ENCODE results near the gene CDK5. TPM values are rescaled to one million over a fixed set of nuclear protein-coding genes. Genes with fewer than 3 reads are reported as not detected.

The CDK5 gene
- total and polyA plus RNA-seq, 2 donors (not counting 1 experiment from before 2014, with no cell fraction given): 8.2 to 8.4 TPM

DNA sequence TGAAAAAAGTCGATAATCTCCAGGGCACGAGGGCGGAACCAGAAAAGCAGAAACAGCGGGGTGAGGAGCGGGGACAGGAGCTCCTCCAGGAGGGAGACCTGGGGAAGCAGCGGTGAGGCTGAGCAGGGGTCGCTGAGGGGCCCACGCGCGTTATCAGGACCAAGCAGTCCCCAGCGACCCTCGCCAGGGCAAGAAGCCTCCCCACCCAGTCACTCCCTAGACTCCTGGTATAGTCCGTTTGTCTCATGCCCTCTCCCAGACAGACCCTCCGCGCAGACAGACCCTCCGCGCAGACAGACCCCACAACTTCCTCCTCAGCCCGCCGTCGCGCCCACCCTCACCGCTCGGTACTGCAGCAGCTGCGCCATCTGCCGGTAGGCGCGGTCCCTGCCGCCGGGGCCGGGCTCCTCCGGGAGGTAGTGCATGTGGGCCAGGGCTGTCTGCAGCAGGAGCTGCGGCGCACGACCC lies 39.7 kb downstream of the CDK5 start:
- Histone ChIP-seq H3K4me2 (replicated peaks; ENCODE audit: low read depth, low read length, poor library complexity, severe bottlenecking) (peak overlapping the region; percentile 97), H2AFZ (ENCODE audit: insufficient read depth, low read depth, low read length, poor library complexity, severe bottlenecking) (peak overlapping the region; percentile 77), H3K9me3 (ENCODE audit: control extremely low read depth in 1 of 3, control insufficient read depth in 2 of 3, insufficient read depth in 1 of 3, low read length in 2 of 3) (peaks cover 0 to 25% (median 0%) of the 10 kb centered on the region in 3 donors), H3K9ac (ENCODE audit: low read length) (peak overlapping the region; percentile 60), H3K4me1 (ENCODE audit: control insufficient read depth in 2 of 2, insufficient read depth in 2 of 2, low read length in 2 of 2) (peaks cover 33 to 44% of the 10 kb centered on the region in 2 donors), H4K20me1 (ENCODE audit: control insufficient read depth, insufficient read depth, low read length, poor library complexity, severe bottlenecking) (no peaks in the 10 kb centered on the region), H3K79me2 (ENCODE audit: control insufficient read depth, insufficient read depth, low read length) (no peaks in the 10 kb centered on the region), H3K27me3 (replicated peaks in 1 of 4; ENCODE audit: control extremely low read depth in 1 of 4, control insufficient read depth in 3 of 4, insufficient read depth in 4 of 4, low read length in 3 of 4) (peaks cover 0 to 47% (median 21%) of the 10 kb centered on the region in 4 experiments), H3K27ac (ENCODE audit: low read length in 2 of 2) (no peak overlapping the region), H3K4me3 (ENCODE audit: control extremely low read depth in 1 of 5, extremely low read depth in 1 of 5, insufficient read depth in 1 of 5, low read depth in 2 of 5, low read length in 4 of 5) (peak overlapping the region in 4 of 5 experiments; percentile 34 to 51 (median 42)), H3K36me3 (replicated peaks in 1 of 2; ENCODE audit: control extremely low read depth in 1 of 2, control insufficient read depth in 1 of 2, extremely low read depth in 1 of 2, insufficient read depth in 2 of 2, low read length in 1 of 2) (no peaks in the 10 kb centered on the region)
- ATAC-seq (ENCODE audit: low read depth): peak; percentile 68
- intact Hi-C loops (cut with micrococcal nuclease): loop anchor here (1.0 kb wide), 3 partner anchors 10 to 120 kb away; partner anchors contain the start of gene ABCB8
- no peak for TF ChIP-seq EZH2 (IDR thresholded peaks at IDR 0.05; ENCODE audit: borderline replicate concordance, insufficient read depth, low read depth, low read length, poor library complexity, severe bottlenecking)
- TF ChIP-seq, protein P1, sequence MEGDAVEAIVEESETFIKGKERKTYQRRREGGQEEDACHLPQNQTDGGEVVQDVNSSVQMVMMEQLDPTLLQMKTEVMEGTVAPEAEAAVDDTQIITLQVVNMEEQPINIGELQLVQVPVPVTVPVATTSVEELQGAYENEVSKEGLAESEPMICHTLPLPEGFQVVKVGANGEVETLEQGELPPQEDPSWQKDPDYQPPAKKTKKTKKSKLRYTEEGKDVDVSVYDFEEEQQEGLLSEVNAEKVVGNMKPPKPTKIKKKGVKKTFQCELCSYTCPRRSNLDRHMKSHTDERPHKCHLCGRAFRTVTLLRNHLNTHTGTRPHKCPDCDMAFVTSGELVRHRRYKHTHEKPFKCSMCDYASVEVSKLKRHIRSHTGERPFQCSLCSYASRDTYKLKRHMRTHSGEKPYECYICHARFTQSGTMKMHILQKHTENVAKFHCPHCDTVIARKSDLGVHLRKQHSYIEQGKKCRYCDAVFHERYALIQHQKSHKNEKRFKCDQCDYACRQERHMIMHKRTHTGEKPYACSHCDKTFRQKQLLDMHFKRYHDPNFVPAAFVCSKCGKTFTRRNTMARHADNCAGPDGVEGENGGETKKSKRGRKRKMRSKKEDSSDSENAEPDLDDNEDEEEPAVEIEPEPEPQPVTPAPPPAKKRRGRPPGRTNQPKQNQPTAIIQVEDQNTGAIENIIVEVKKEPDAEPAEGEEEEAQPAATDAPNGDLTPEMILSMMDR (IDR thresholded peaks at IDR 0.05): peak; percentile 98
- Mint-ChIP-seq H3K4me1 (peaks cover 47% of the 10 kb centered on the region), H3K4me3 (peak overlapping the region; percentile 91), H3K9me3 (ENCODE audit: insufficient read depth) (no peaks in the 10 kb centered on the region), H3K27me3 (peaks cover 28% of the 10 kb centered on the region), H3K27ac (peak overlapping the region; percentile 72)
- DNase-seq: peak; percentile 83
- ChIA-PET POLR2A (interaction anchor here (2.3 kb wide), 1 partner anchor 10 kb away, joined by 11 read pairs; the partner anchor contains the start of gene ABCB8), CTCF (interaction anchor here (0.6 to 3.9 kb wide), 23 partner anchors 8 to 1247 kb away, joined by 3 to 25 read pairs (median 4); partner anchors contain the start of genes ABCB8, CDK5 and TMUB1)
- 4% methylated on average over 34 of the region's 34 CpGs for WGBS (ENCODE audit: insufficient coverage)

DNA sequence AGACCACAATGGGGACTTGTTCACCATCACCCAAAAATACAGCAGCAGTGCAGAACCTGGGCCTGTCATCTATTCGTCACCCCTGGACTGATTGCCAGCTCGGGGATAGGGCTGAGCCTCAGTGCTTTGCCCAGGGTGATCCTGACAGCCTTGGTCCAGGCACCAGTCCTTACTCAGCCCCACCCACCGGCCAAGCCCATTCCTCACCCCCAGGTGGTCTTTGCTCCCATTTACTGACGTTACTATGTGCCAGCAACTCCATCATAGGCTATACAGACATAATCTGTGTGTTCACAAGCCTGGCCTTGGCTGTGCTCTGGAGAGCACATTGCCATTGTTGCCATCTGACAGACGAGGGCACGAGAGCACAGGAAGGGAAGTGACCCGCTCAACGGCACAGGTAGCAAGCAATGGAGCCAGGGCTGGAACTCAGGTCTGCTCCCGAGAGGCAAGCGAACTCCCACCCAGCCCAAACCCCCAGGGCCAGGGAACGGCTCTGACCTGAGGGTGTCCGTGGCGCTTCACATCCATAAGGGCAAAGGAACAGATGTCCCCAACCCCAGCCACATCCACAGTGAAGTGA lies 40.2 kb downstream of the CDK5 start:
- Histone ChIP-seq H3K79me2 (ENCODE audit: control insufficient read depth, insufficient read depth, low read length) (no peaks in the 10 kb centered on the region), H4K20me1 (ENCODE audit: control insufficient read depth, insufficient read depth, low read length, poor library complexity, severe bottlenecking) (no peaks in the 10 kb centered on the region), H3K9me3 (ENCODE audit: control extremely low read depth in 1 of 3, control insufficient read depth in 2 of 3, insufficient read depth in 1 of 3, low read length in 2 of 3) (peaks cover 0 to 28% (median 0%) of the 10 kb centered on the region in 3 donors), H3K9ac (ENCODE audit: low read length) (peak overlapping the region; percentile 60), H3K27ac (ENCODE audit: low read length in 2 of 2) (no peak overlapping the region), H3K4me2 (replicated peaks; ENCODE audit: low read depth, low read length, poor library complexity, severe bottlenecking) (peak overlapping the region; percentile 97), H3K4me1 (ENCODE audit: control insufficient read depth in 2 of 2, insufficient read depth in 2 of 2, low read length in 2 of 2) (peaks cover 36 to 48% of the 10 kb centered on the region in 2 donors), H2AFZ (ENCODE audit: insufficient read depth, low read depth, low read length, poor library complexity, severe bottlenecking) (peak overlapping the region; percentile 77), H3K4me3 (ENCODE audit: control extremely low read depth in 1 of 5, extremely low read depth in 1 of 5, insufficient read depth in 1 of 5, low read depth in 2 of 5, low read length in 4 of 5) (peak overlapping the region in 3 of 5 experiments; percentile 34 to 51 (median 51)), H3K27me3 (replicated peaks in 1 of 4; ENCODE audit: control extremely low read depth in 1 of 4, control insufficient read depth in 3 of 4, insufficient read depth in 4 of 4, low read length in 3 of 4) (peaks cover 0 to 47% (median 21%) of the 10 kb centered on the region in 4 experiments), H3K36me3 (replicated peaks in 1 of 2; ENCODE audit: control extremely low read depth in 1 of 2, control insufficient read depth in 1 of 2, extremely low read depth in 1 of 2, insufficient read depth in 2 of 2, low read length in 1 of 2) (no peaks in the 10 kb centered on the region)
- TF ChIP-seq, protein P1 (IDR thresholded peaks at IDR 0.05): no peak
- no peak for TF ChIP-seq EZH2 (IDR thresholded peaks at IDR 0.05; ENCODE audit: borderline replicate concordance, insufficient read depth, low read depth, low read length, poor library complexity, severe bottlenecking)
- ATAC-seq (ENCODE audit: low read depth) (no peak), DNase-seq (no peak)
- WGBS (ENCODE audit: insufficient coverage): 47% methylated on average over 13 of the region's 13 CpGs
- Mint-ChIP-seq H3K4me3 (peak overlapping the region; percentile 91), H3K27ac (no peak overlapping the region), H3K4me1 (peaks cover 52% of the 10 kb centered on the region), H3K9me3 (ENCODE audit: insufficient read depth) (no peaks in the 10 kb centered on the region), H3K27me3 (peaks cover 25% of the 10 kb centered on the region)
- ChIA-PET CTCF (interaction anchor here (0.6 to 3.9 kb wide), 17 partner anchors 8 to 1246 kb away, joined by 3 to 25 read pairs (median 5); partner anchors contain the start of gene ABCB8), POLR2A (interaction anchor here (2.3 kb wide), 1 partner anchor 11 kb away, joined by 11 read pairs; the partner anchor contains the start of gene ABCB8)
- intact Hi-C loops (cut with micrococcal nuclease): no loop called here
